IMR-90 (cell line): ENCODE measurements around the gene MMAB. TPM values are rescaled to one million over a fixed set of nuclear protein-coding genes. Genes with fewer than 3 reads are reported as not detected.

Experiments used
- ATAC-seq: fragments of 200-7000 bp; cut with Tn5 transposase; 2 replicates; pipeline ENCODE4 v1.9.1; 2020; ENCODE audit warnings: low read depth, mild to moderate bottlenecking, moderate library complexity
- BruUV-seq: library from RNA; stranded (reverse); fragments of 400-500 nt; replicated peaks from 2 replicates; lab custom pipeline; 2021; lab: Mats Ljungman, UMichigan
- CTCF ChIA-PET: fragments of 300-600 bp; formaldehyde crosslinking; extraction: SDS; loops from one replicate; lab custom pipeline; 2021; ENCODE audit warnings: antibody characterized with exemption; lab: Yijun Ruan, JAX
- POLR2A ChIA-PET: fragments of 300-600 bp; sonication (Branson Sonifier 250); formaldehyde crosslinking; loops from one replicate; lab custom pipeline; 2022; ENCODE audit warnings: antibody characterized with exemption; ENCODE audit not compliant: unreplicated experiment; lab: Charles Lee
- DNase-seq: peaks from one replicate; pipeline ENCODE4 v3.0.0; 2013
- H2AFZ ChIP-seq: replicated peaks from 2 replicates; pipeline ENCODE3; 2013; ENCODE audit warnings: low read length, mild to moderate bottlenecking; ENCODE audit not compliant: poor library complexity
- H2AK5ac ChIP-seq: 2 replicates; pipeline ENCODE4 v1.6.1; 2013; ENCODE audit warnings: low read depth, low read length, inconsistent platforms
- H2AK9ac ChIP-seq: replicated peaks from 2 replicates; pipeline ENCODE3; 2013; ENCODE audit warnings: mild to moderate bottlenecking, low read depth, low read length, moderate library complexity; ENCODE audit not compliant: poor library complexity
- H2BK120ac ChIP-seq: 2 replicates; pipeline ENCODE4 v1.6.1; 2013; ENCODE audit warnings: low read depth, low read length, inconsistent platforms
- H2BK15ac ChIP-seq: 3 replicates; pipeline ENCODE4 v1.6.1; 2013; ENCODE audit warnings: low read depth, low read length, inconsistent platforms
- H2BK20ac ChIP-seq: 2 replicates; pipeline ENCODE4 v1.6.1; 2013; ENCODE audit warnings: low read depth, mild to moderate bottlenecking, inconsistent platforms, low read length, moderate library complexity
- H2BK5ac ChIP-seq: 2 replicates; pipeline ENCODE4 v1.6.1; 2013; ENCODE audit warnings: mild to moderate bottlenecking, low read depth, low read length, inconsistent platforms; ENCODE audit not compliant: poor library complexity, severe bottlenecking
- H3K14ac ChIP-seq: replicated peaks from 2 replicates; pipeline ENCODE4 v1.6.1; 2013; ENCODE audit warnings: low read depth, low read length, inconsistent platforms
- H3K18ac ChIP-seq: 2 replicates; pipeline ENCODE4 v1.6.1; 2013; ENCODE audit warnings: low read depth, low read length, control low read depth
- H3K23ac ChIP-seq: 2 replicates; pipeline ENCODE4 v1.6.1; 2013; ENCODE audit warnings: low read depth, low read length, inconsistent platforms
- H3K27ac ChIP-seq: 2 replicates; pipeline ENCODE4 v1.5.1; 2013; ENCODE audit warnings: mild to moderate bottlenecking, control low read depth, low read length; ENCODE audit not compliant: insufficient read depth
- H3K27me3 ChIP-seq: 2 replicates; pipeline ENCODE4 v1.6.1; 2013; ENCODE audit warnings: low read length; ENCODE audit not compliant: control insufficient read depth, insufficient read depth
- H3K36me3 ChIP-seq: 2 replicates; pipeline ENCODE4 v1.6.1; 2013; ENCODE audit warnings: low read length, mixed read lengths; ENCODE audit not compliant: control insufficient read depth, insufficient read depth
- H3K4ac ChIP-seq: 2 replicates; pipeline ENCODE4 v1.6.1; 2013; ENCODE audit warnings: low read depth, low read length, inconsistent platforms
- H3K4me1 ChIP-seq: 2 replicates; pipeline ENCODE4 v1.6.1; 2013; ENCODE audit warnings: low read length, mixed read lengths; ENCODE audit not compliant: control insufficient read depth, insufficient read depth
- H3K4me2 ChIP-seq: 2 replicates; pipeline ENCODE4 v1.6.1; 2013; ENCODE audit warnings: low read depth, mild to moderate bottlenecking, control low read depth, low read length, moderate library complexity
- H3K4me3 ChIP-seq: 2 replicates; pipeline ENCODE4 v1.5.1; 2013; ENCODE audit warnings: low read depth, mild to moderate bottlenecking, control low read depth, low read length, moderate library complexity; ENCODE audit not compliant: insufficient read depth
- H3K56ac ChIP-seq: 2 replicates; pipeline ENCODE4 v1.6.1; 2013; ENCODE audit warnings: low read length, inconsistent platforms; ENCODE audit not compliant: insufficient read depth; ENCODE audit errors: extremely low read depth
- H3K79me1 ChIP-seq, 2 experiments: 2 replicates each; pipeline ENCODE4 v1.6.1; 2013; ENCODE audit warnings: low read length in 2 of 2, inconsistent platforms in 1 of 2, low read depth in 1 of 2
- H3K9ac ChIP-seq: 2 replicates; pipeline ENCODE4 v1.6.1; 2013; ENCODE audit warnings: low read depth, low read length, control low read depth
- H3K9me1 ChIP-seq: 2 replicates; pipeline ENCODE4 v1.6.1; 2013; ENCODE audit warnings: low read length, inconsistent platforms; ENCODE audit not compliant: insufficient read depth
- H3K9me3 ChIP-seq: 2 replicates; pipeline ENCODE4 v1.6.1; 2013; ENCODE audit warnings: low read length; ENCODE audit not compliant: control insufficient read depth, insufficient read depth
- H4K20me1 ChIP-seq: 2 replicates; pipeline ENCODE4 v1.6.1; 2013; ENCODE audit warnings: low read length, inconsistent platforms; ENCODE audit not compliant: insufficient read depth
- H4K5ac ChIP-seq: 2 replicates; pipeline ENCODE4 v1.6.1; 2013; ENCODE audit warnings: mild to moderate bottlenecking, low read depth, low read length, control low read depth
- H4K8ac ChIP-seq, 2 experiments: 2 replicates each; pipeline ENCODE4 v1.6.1; 2013; ENCODE audit warnings: low read depth in 2 of 2, low read length in 2 of 2, control low read depth in 1 of 2, inconsistent platforms in 1 of 2
- H4K91ac ChIP-seq: 2 replicates; pipeline ENCODE4 v1.6.1; 2013; ENCODE audit warnings: low read depth, low read length, inconsistent platforms; ENCODE audit not compliant: insufficient read depth
- CHD1 ChIP-seq: IDR thresholded peaks from 2 replicates; pipeline ENCODE4 v1.6.1; 2012; ENCODE audit warnings: low read depth, low read length, improper control_type of control experiment
- MAZ ChIP-seq: IDR thresholded peaks from 2 replicates; pipeline ENCODE4 v1.6.1; 2012; ENCODE audit warnings: low read depth, mild to moderate bottlenecking, low read length, improper control_type of control experiment, moderate library complexity, borderline replicate concordance
- WGBS, 2 experiments: methylation state at CpG; one replicate each; pipeline versions ENCODE4 v1.1.5 to v1.1.7; 2013; ENCODE audit warnings: missing lambda C conversion rate in 2 of 2; ENCODE audit not compliant: insufficient read length in 1 of 2; ENCODE audit errors: extremely low coverage in 2 of 2; 5-methylcytosine and 5-hydroxymethylcytosine counted together
- dilution Hi-C: fragments of 300-500 bp; cut with HindIII; formaldehyde crosslinking; loops from one replicate; pipeline ENCODE4 v1.14.3; 2018; ENCODE audit warnings: low sequenced_read_pairs; ENCODE audit not compliant: unreplicated experiment
- in situ Hi-C: fragments of 300-500 bp; cut with MboI; formaldehyde crosslinking; loops from 3 replicates; pipeline ENCODE4 v1.14.3; 2019; ENCODE audit warnings: low sequenced_read_pairs, inconsistent platforms, mixed read lengths
- intact Hi-C: fragments of 100-400 bp; cut with micrococcal nuclease; formaldehyde crosslinking; loops from 2 replicates; pipeline ENCODE4 v1.10.0; 2022
- polyA plus RNA-seq, 3 experiments: library from polyadenylated mRNA; depleted of rRNA; stranded (reverse); fragments of >200 nt; gene quantifications; 2 replicates each; pipeline ENCODE4 v1.2.3, GENCODE V29; 2012; ENCODE audit warnings: low replicate concordance in 1 of 3
- total RNA-seq: library from RNA; depleted of rRNA; stranded (reverse); fragments of >200 nt; gene quantifications from 2 replicates; pipeline ENCODE4 v1.2.3, GENCODE V29; 2012

Gene MMAB
- total and polyA plus RNA-seq, 2 of the 4 experiments (the other 2 are of a cell fraction), result 16.5 to 16.9 TPM

GRCh38 chr12:109567296-109567695 is 6.0 kb downstream of the MMAB start:
- intact Hi-C loops (no loop called here), dilution Hi-C loops (no loop called here), in situ Hi-C loops (no loop called here)
- BruUV-seq, result no TSS peak
- Histone ChIP-seq H3K4ac (no peak overlapping the region), H3K14ac (no peak overlapping the region), H3K36me3 (peaks cover 6% of the 10 kb centered on the region), H3K27ac (no peak overlapping the region), H2BK20ac (no peak overlapping the region), H4K20me1 (no peaks in the 10 kb centered on the region), H2AFZ (no peak overlapping the region), H3K9ac (no peak overlapping the region), H3K23ac (no peak overlapping the region), H3K56ac (no peak overlapping the region), H2BK120ac (no peak overlapping the region), H4K5ac (no peak overlapping the region), H3K4me1 (no peaks in the 10 kb centered on the region), H3K9me1 (no peaks in the 10 kb centered on the region), H2AK9ac (no peak overlapping the region), H3K27me3 (no peaks in the 10 kb centered on the region), H3K18ac (no peak overlapping the region), H2AK5ac (no peak overlapping the region), H3K9me3 (0 out of 2 replicates have a peak, but pooled peaks cover under 1% of the 10 kb centered on the region), H3K4me2 (no peak overlapping the region), H3K79me1 (0 out of 4 replicates have a peak, but pooled peaks cover 0 to 3% of the 10 kb centered on the region in 2 experiments), H4K8ac (no peak overlapping the region), H3K4me3 (no peak overlapping the region), H2BK15ac (no peak overlapping the region), H4K91ac (no peak overlapping the region), H2BK5ac (no peak overlapping the region)
- POLR2A ChIA-PET, result no interaction called here
- ATAC-seq, result no peak
- no peak for DNase-seq
- TF ChIP-seq CHD1 (no peak), MAZ (no peak)
- CTCF ChIA-PET, result no interaction called here
- 82% methylated on average over 6 of the region's 10 CpGs; no CpG with 5 or more reads in 1 of the 2 experiments for WGBS, 2 experiments
